GM12878 (cell line): Measurements from ENCODE around the gene CYBB. TPM values are rescaled to one million over a fixed set of nuclear protein-coding genes. Genes with fewer than 3 reads are reported as not detected.

ENCODE experiments used
- ATAC-seq: fragments of 200-7000 bp; cut with Tn5 transposase; 3 replicates; pipeline ENCODE4 v1.9.1; 2020; ENCODE audit warnings: mild to moderate bottlenecking, moderate library complexity
- BruUV-seq: library from RNA; stranded (reverse); fragments of 400-500 nt; replicated peaks from 2 replicates; lab custom pipeline; 2021; lab: Mats Ljungman, UMichigan
- CTCF ChIA-PET: fragments of 300-600 bp; sonication (Branson Sonifier 250); formaldehyde crosslinking; extraction: SDS; loops from one replicate; lab custom pipeline; 2021; ENCODE audit warnings: inconsistent platforms; lab: Yijun Ruan, JAX
- POLR2A ChIA-PET: fragments of 350-600 bp; formaldehyde crosslinking; extraction: SDS; loops from one replicate; lab custom pipeline; 2021; ENCODE audit warnings: inconsistent platforms; lab: Charles Lee
- RAD21 ChIA-PET: fragments of 300-600 bp; sonication (Branson Sonifier 250); formaldehyde crosslinking; loops from one replicate; lab custom pipeline; 2023; ENCODE audit warnings: antibody characterized with exemption; ENCODE audit not compliant: unreplicated experiment; lab: Charles Lee
- SMC1A ChIA-PET: fragments of 300-600 bp; sonication (Branson Sonifier 250); formaldehyde crosslinking; loops from one replicate; lab custom pipeline; 2023; ENCODE audit not compliant: unreplicated experiment, uncharacterized antibody; lab: Charles Lee
- DNase-seq: peaks from one replicate; pipeline ENCODE4 v3.0.0-alpha.2; 2011; ENCODE audit warnings: low read depth, low spot score
- FAIRE-seq: peaks from 3 replicates; lab custom pipeline; 2011; peaks lifted over from hg19 to GRCh38; lab: Jason Lieb, UNC
- H2AFZ ChIP-seq: 2 replicates; pipeline ENCODE4 v1.6.0; 2011; ENCODE audit warnings: low read depth, low read length, control low read depth; ENCODE audit not compliant: control insufficient read depth
- H3K27ac ChIP-seq: 2 replicates; pipeline ENCODE4 v1.5.1; 2011; ENCODE audit warnings: control low read depth; ENCODE audit not compliant: control insufficient read depth, insufficient read depth
- H3K27me3 ChIP-seq, 2 experiments: replicated peaks in 1 of 2; 2 replicates each; pipeline versions ENCODE4 v1.6.0 to v1.6.1; 2011; ENCODE audit warnings: low read length in 1 of 2; ENCODE audit not compliant: control insufficient read depth in 2 of 2, insufficient read depth in 2 of 2
- H3K36me3 ChIP-seq, 2 experiments: 2 replicates each; pipeline ENCODE4 v1.5.1; 2011; ENCODE audit warnings: low read length in 1 of 2; ENCODE audit not compliant: control insufficient read depth in 2 of 2, insufficient read depth in 2 of 2
- H3K4me1 ChIP-seq: 2 replicates; pipeline ENCODE4 v1.6.1; 2011; ENCODE audit warnings: mild to moderate bottlenecking, low read length, moderate library complexity, mixed read lengths; ENCODE audit not compliant: control insufficient read depth, insufficient read depth
- H3K4me2 ChIP-seq: 2 replicates; pipeline ENCODE4 v1.6.0; 2011; ENCODE audit warnings: control low read depth; ENCODE audit not compliant: control insufficient read depth, insufficient read depth
- H3K4me3 ChIP-seq: fragments of 200-600 bp; sonication (generic); 2 replicates; pipeline ENCODE4 v1.5.1; 2016
- H3K79me2 ChIP-seq: 2 replicates; pipeline ENCODE4 v1.6.0; 2011; ENCODE audit warnings: low read length; ENCODE audit not compliant: control insufficient read depth, insufficient read depth
- H3K9ac ChIP-seq: 2 replicates; pipeline ENCODE4 v1.8.0; 2011; ENCODE audit warnings: low read length, control low read depth, mixed read lengths; ENCODE audit not compliant: control insufficient read depth, insufficient read depth
- H3K9me3 ChIP-seq: replicated peaks from 3 replicates; pipeline ENCODE4 v1.5.1; 2011; ENCODE audit warnings: mild to moderate bottlenecking, low read length; ENCODE audit not compliant: control insufficient read depth, insufficient read depth
- H4K20me1 ChIP-seq: 2 replicates; pipeline ENCODE4 v1.6.0; 2011; ENCODE audit not compliant: control insufficient read depth, insufficient read depth
- BACH1 ChIP-seq: fragments of 450-650 bp; IDR thresholded peaks from 2 replicates; pipeline ENCODE4 v1.6.1; 2017; ENCODE audit warnings: mild to moderate bottlenecking, borderline replicate concordance
- CBX3 ChIP-seq: fragments of 200-600 bp; sonication (generic); IDR thresholded peaks from 2 replicates; pipeline ENCODE4 v1.6.1; 2016; ENCODE audit warnings: low read depth, borderline replicate concordance
- GABPA ChIP-seq: IDR thresholded peaks from 2 replicates; pipeline ENCODE4 v1.6.1; 2014; ENCODE audit warnings: antibody characterized with exemption, low read depth, mild to moderate bottlenecking, inconsistent platforms
- GATAD2B ChIP-seq: fragments of 450-650 bp; conservative IDR thresholded peaks from 2 replicates; pipeline ENCODE4 v1.6.1; 2017; ENCODE audit warnings: low read depth, mild to moderate bottlenecking, moderate library complexity
- RAD51 ChIP-seq: fragments of 450-650 bp; IDR thresholded peaks from 2 replicates; pipeline ENCODE4 v1.6.1; 2016; ENCODE audit warnings: moderate library complexity, mild to moderate bottlenecking, inconsistent platforms
- RUNX3 ChIP-seq: IDR thresholded peaks from 2 replicates; pipeline ENCODE4 v1.6.1; 2012; ENCODE audit warnings: low read length, inconsistent platforms
- SKIL ChIP-seq: fragments of 450-650 bp; IDR thresholded peaks from 2 replicates; pipeline ENCODE4 v1.6.1; 2017; ENCODE audit warnings: mild to moderate bottlenecking, low read depth, inconsistent platforms; ENCODE audit not compliant: poor library complexity, severe bottlenecking
- SMARCA5 ChIP-seq: fragments of 450-650 bp; IDR thresholded peaks from 2 replicates; pipeline ENCODE4 v1.6.1; 2017; ENCODE audit warnings: mild to moderate bottlenecking
- SPI1 ChIP-seq: IDR thresholded peaks from 2 replicates; pipeline ENCODE4 v1.6.1; 2011; ENCODE audit warnings: low read depth, mild to moderate bottlenecking, low read length, moderate library complexity, borderline replicate concordance; ENCODE audit not compliant: insufficient read depth
- STAT3 ChIP-seq: IDR thresholded peaks from 2 replicates; pipeline ENCODE4 v1.6.1; 2011; ENCODE audit warnings: low read depth, low read length, improper control_type of control experiment
- in situ Hi-C: fragments of 300-500 bp; cut with MboI; formaldehyde crosslinking; loops from 9 replicates; pipeline ENCODE4 v1.14.3; 2018; ENCODE audit warnings: mixed read lengths
- intact Hi-C: fragments of 100-400 bp; cut with micrococcal nuclease; formaldehyde crosslinking; loops from one replicate; pipeline ENCODE4 v1.14.2; 2022; ENCODE audit not compliant: unreplicated experiment
- polyA plus RNA-seq, 11 experiments: library from polyadenylated mRNA; depleted of rRNA in 4 of 11; unstranded in 6 of 11; stranded (reverse) in 5 of 11; fragments of >200 nt; fragmentation: Nextera tagmentation in 4 of 11; fragmentation: Illumina TruSeq in 1 of 11; extraction: Ambion mirVana in 4 of 11; extraction: Trizol in 1 of 11; gene quantifications; 1 replicate in 1 of 11; 2 replicates in 10 of 11; pipeline versions ENCODE4 v1.2.1 to v1.2.3, GENCODE V29; 2011 to 2016; ENCODE audit warnings: inconsistent platforms in 2 of 11, missing spikeins in 2 of 11, low read depth in 1 of 11
- total RNA-seq, 4 experiments: library from RNA; depleted of rRNA in 3 of 4; stranded (reverse); fragments of >200 nt in 3 of 4; fragmentation: Illumina TruSeq in 1 of 4; extraction: Trizol in 1 of 4; gene quantifications; 2 replicates each; pipeline versions ENCODE4 v1.2.1 to v1.2.3, GENCODE V29; 2013 to 2021
- TF ChIP-seq, protein P1 (sequence below): fragments of 450-650 bp; formaldehyde crosslinking; IDR thresholded peaks from 2 replicates; pipeline ENCODE4 v1.4.0; 2022; ENCODE audit warnings: mild to moderate bottlenecking, moderate library complexity
- TF ChIP-seq, protein P2 (sequence below): fragments of 150-350 bp; IDR thresholded peaks from 2 replicates; pipeline ENCODE4 v1.6.1; 2016; ENCODE audit warnings: low read depth, low read length

The CYBB gene
- total and polyA plus RNA-seq, 10 of the 15 experiments (the other 5 are each of a cell fraction or from before 2014, with no cell fraction given), result 6.2 to 73.9 (median 24.8) TPM

GRCh38 chrX:37776283-37776986 is 3.4 kb upstream of the CYBB start:
- ATAC-seq, result peak; percentile 80
- Histone ChIP-seq H3K9ac (no peak overlapping the region), H2AFZ (no peak overlapping the region), H3K79me2 (peaks cover 14% of the 10 kb centered on the region), H4K20me1 (no peaks in the 10 kb centered on the region), H3K9me3 (no peaks in the 10 kb centered on the region), H3K4me1 (peaks cover 22% of the 10 kb centered on the region), H3K27ac (peak overlapping the region; percentile 85), H3K27me3 (no peaks in the 10 kb centered on the region), H3K4me3 (peak overlapping the region; percentile 23; the same call in 1 of the 2 replicates), H3K4me2 (peak overlapping the region; percentile 78), H3K36me3 (no peaks in the 10 kb centered on the region)
- ChIA-PET CTCF (interaction anchor here (0.7 to 4.4 kb wide), 9 partner anchors 9 to 47 kb away, joined by 3 to 41 read pairs (median 5); no protein-coding TSS in a partner anchor), RAD21 (interaction anchor here (0.7 to 14.7 kb wide), 11 partner anchors 9 to 47 kb away, joined by 3 to 183 read pairs (median 6); no protein-coding TSS in a partner anchor), SMC1A (interaction anchor here (0.8 to 15.2 kb wide), 13 partner anchors 9 to 50 kb away, joined by 3 to 157 read pairs (median 8); no protein-coding TSS in a partner anchor), POLR2A (interaction anchor here (0.8 to 3.1 kb wide), 6 partner anchors 9 to 48 kb away, joined by 3 to 21 read pairs (median 6); no protein-coding TSS in a partner anchor)
- intact Hi-C loops, result loop anchor here (2.0 kb wide), 1 partner anchor 30 kb away; no protein-coding TSS in a partner anchor
- in situ Hi-C loops, result no loop called here
- no peak for DNase-seq
- no TSS peak for BruUV-seq
- no peak for FAIRE-seq
- peak; percentile 11 for TF ChIP-seq SKIL
- TF ChIP-seq GATAD2B, result 0 out of 2 replicates have a peak, but pooled peaks have one; percentile 31
- TF ChIP-seq GABPA, result no peak
- TF ChIP-seq CBX3, result no peak
- TF ChIP-seq SPI1, result no peak
- TF ChIP-seq BACH1, result no peak
- TF ChIP-seq, protein P1, sequence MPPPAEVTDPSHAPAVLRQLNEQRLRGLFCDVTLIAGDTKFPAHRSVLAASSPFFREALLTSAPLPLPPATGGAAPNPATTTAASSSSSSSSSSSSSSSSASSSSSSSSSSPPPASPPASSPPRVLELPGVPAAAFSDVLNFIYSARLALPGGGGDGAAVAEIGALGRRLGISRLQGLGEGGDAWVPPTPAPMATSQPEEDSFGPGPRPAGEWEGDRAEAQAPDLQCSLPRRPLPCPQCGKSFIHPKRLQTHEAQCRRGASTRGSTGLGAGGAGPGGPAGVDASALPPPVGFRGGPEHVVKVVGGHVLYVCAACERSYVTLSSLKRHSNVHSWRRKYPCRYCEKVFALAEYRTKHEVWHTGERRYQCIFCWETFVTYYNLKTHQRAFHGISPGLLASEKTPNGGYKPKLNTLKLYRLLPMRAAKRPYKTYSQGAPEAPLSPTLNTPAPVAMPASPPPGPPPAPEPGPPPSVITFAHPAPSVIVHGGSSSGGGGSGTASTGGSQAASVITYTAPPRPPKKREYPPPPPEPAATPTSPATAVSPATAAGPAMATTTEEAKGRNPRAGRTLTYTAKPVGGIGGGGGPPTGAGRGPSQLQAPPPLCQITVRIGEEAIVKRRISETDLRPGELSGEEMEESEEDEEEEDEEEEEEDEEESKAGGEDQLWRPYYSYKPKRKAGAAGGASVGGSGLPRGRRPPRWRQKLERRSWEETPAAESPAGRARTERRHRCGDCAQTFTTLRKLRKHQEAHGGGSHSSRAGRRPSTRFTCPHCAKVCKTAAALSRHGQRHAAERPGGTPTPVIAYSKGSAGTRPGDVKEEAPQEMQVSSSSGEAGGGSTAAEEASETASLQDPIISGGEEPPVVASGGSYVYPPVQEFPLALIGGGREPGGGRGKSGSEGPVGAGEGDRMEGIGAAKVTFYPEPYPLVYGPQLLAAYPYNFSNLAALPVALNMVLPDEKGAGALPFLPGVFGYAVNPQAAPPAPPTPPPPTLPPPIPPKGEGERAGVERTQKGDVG (CRISPR knock-in tag), result no peak
- TF ChIP-seq RUNX3, result peak; percentile 50
- TF ChIP-seq SMARCA5, result peak; percentile 72; the same call in 1 of the 2 replicates
- TF ChIP-seq, protein P2, sequence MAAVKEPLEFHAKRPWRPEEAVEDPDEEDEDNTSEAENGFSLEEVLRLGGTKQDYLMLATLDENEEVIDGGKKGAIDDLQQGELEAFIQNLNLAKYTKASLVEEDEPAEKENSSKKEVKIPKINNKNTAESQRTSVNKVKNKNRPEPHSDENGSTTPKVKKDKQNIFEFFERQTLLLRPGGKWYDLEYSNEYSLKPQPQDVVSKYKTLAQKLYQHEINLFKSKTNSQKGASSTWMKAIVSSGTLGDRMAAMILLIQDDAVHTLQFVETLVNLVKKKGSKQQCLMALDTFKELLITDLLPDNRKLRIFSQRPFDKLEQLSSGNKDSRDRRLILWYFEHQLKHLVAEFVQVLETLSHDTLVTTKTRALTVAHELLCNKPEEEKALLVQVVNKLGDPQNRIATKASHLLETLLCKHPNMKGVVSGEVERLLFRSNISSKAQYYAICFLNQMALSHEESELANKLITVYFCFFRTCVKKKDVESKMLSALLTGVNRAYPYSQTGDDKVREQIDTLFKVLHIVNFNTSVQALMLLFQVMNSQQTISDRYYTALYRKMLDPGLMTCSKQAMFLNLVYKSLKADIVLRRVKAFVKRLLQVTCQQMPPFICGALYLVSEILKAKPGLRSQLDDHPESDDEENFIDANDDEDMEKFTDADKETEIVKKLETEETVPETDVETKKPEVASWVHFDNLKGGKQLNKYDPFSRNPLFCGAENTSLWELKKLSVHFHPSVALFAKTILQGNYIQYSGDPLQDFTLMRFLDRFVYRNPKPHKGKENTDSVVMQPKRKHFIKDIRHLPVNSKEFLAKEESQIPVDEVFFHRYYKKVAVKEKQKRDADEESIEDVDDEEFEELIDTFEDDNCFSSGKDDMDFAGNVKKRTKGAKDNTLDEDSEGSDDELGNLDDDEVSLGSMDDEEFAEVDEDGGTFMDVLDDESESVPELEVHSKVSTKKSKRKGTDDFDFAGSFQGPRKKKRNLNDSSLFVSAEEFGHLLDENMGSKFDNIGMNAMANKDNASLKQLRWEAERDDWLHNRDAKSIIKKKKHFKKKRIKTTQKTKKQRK, result no peak
- TF ChIP-seq STAT3, result no peak
- TF ChIP-seq RAD51, result no peak
